Vagina (tissue), 2 donors: Measurements from ENCODE around the gene COL25A1. TPM values are rescaled to one million over a fixed set of nuclear protein-coding genes. Genes with fewer than 3 reads are reported as not detected.

Source experiments
- DNase-seq, 2 donors: peaks; one replicate each; pipeline ENCODE4 v3.0.0-alpha.2; 2017; ENCODE audit errors: extremely low spot score in 2 of 2
- H3K27ac ChIP-seq: fragments of 200-600 bp; sonication (generic); one replicate; pipeline ENCODE4 v1.5.1; 2019
- H3K27me3 ChIP-seq: fragments of 200-600 bp; sonication (generic); one replicate; pipeline ENCODE4 v1.5.1; 2019
- H3K36me3 ChIP-seq, 2 donors: fragments of 200-600 bp; sonication (generic); one replicate each; pipeline ENCODE4 v1.5.1; 2017 to 2019
- H3K4me1 ChIP-seq: fragments of 200-600 bp; sonication (generic); one replicate; pipeline ENCODE4 v1.5.1; 2019
- H3K4me3 ChIP-seq, 2 donors: fragments of 200-600 bp; sonication (generic); 1 replicate in 1 of 2; 2 replicates in 1 of 2; pipeline ENCODE4 v1.5.1; 2016 to 2019
- H3K9me3 ChIP-seq: fragments of 200-600 bp; sonication (generic); one replicate; pipeline ENCODE4 v1.5.1; 2019
- CTCF ChIP-seq, 3 experiments: fragments of 450-650 bp in 2 of 3; fragments of 200-600 bp in 1 of 3; sonication (generic) in 1 of 3; IDR thresholded peaks; one replicate each; pipeline ENCODE4 v1.5.1; 2017 to 2019; ENCODE audit warnings: antibody characterized with exemption in 3 of 3, mild to moderate bottlenecking in 2 of 3, moderate library complexity in 2 of 3
- POLR2A ChIP-seq, 2 donors: fragments of 450-650 bp; IDR thresholded peaks; one replicate each; pipeline ENCODE4 v1.6.1; 2017; ENCODE audit warnings: antibody characterized with exemption in 2 of 2, mild to moderate bottlenecking in 2 of 2, moderate library complexity in 2 of 2
- POLR2AphosphoS5 ChIP-seq, 2 donors: sonication (generic); formaldehyde crosslinking; IDR thresholded peaks; one replicate each; pipeline ENCODE4 v1.9.0; 2017; ENCODE audit warnings: antibody characterized with exemption in 2 of 2, mild to moderate bottlenecking in 2 of 2, low read depth in 1 of 2; ENCODE audit not compliant: insufficient read depth in 1 of 2
- intact Hi-C: fragments of 100-400 bp; cut with DNase I; formaldehyde crosslinking; loops from one replicate; pipeline ENCODE4 v1.15.1; 2023
- total RNA-seq: library from RNA; depleted of rRNA; stranded (reverse); fragments of >200 nt; gene quantifications from one replicate; pipeline ENCODE4 v1.2.3, GENCODE V29; 2016

COL25A1 gene
- total RNA-seq, 1 donor from 2014 or later: 0.49 TPM

GRCh38 chr4:109171070-109171469 lies 131.4 kb downstream of the COL25A1 start:
- TF ChIP-seq CTCF (IDR thresholded peaks at IDR 0.05): no peak
- no peak for TF ChIP-seq POLR2A (IDR thresholded peaks at IDR 0.05)
- TF ChIP-seq POLR2AphosphoS5 (IDR thresholded peaks at IDR 0.05; ENCODE audit: insufficient read depth in 1 of 2, low read depth in 1 of 2): no peak
- intact Hi-C loops: no loop called here
- DNase-seq: no peak
- Histone ChIP-seq H3K4me3 (no peak overlapping the region), H3K9me3 (no peaks in the 10 kb centered on the region), H3K36me3 (no peaks in the 10 kb centered on the region), H3K27ac (no peak overlapping the region), H3K27me3 (no peaks in the 10 kb centered on the region), H3K4me1 (no peaks in the 10 kb centered on the region)

- intact Hi-C loops: no loop called here
- Histone ChIP-seq H3K4me3 (no peak overlapping the region), H3K27ac (no peak overlapping the region), H3K27me3 (no peaks in the 10 kb centered on the region), H3K36me3 (no peaks in the 10 kb centered on the region), H3K4me1 (no peaks in the 10 kb centered on the region), H3K9me3 (no peaks in the 10 kb centered on the region)
- TF ChIP-seq CTCF (IDR thresholded peaks at IDR 0.05) (no peak), POLR2AphosphoS5 (IDR thresholded peaks at IDR 0.05; ENCODE audit: insufficient read depth in 1 of 2, low read depth in 1 of 2) (no peak), POLR2A (IDR thresholded peaks at IDR 0.05) (no peak)
- no peak for DNase-seq
Measured at GRCh38 chr4:109169170-109169569, 133.3 kb downstream of the COL25A1 start.

- H3K27ac ChIP-seq: no peak overlapping the region
- no peaks in the 10 kb centered on the region for H3K27me3 ChIP-seq
- intact Hi-C loops: no loop called here
- no peak for DNase-seq
- no peaks in the 10 kb centered on the region for H3K36me3 ChIP-seq
- H3K4me3 ChIP-seq: no peak overlapping the region
- H3K9me3 ChIP-seq: no peaks in the 10 kb centered on the region
- no peak for TF ChIP-seq POLR2A (IDR thresholded peaks at IDR 0.05)
- no peak for TF ChIP-seq CTCF (IDR thresholded peaks at IDR 0.05)
- no peak for TF ChIP-seq POLR2AphosphoS5 (IDR thresholded peaks at IDR 0.05; ENCODE audit: insufficient read depth in 1 of 2, low read depth in 1 of 2)
- no peaks in the 10 kb centered on the region for H3K4me1 ChIP-seq
Measured at GRCh38 chr4:109166586-109166985, 135.9 kb downstream of the COL25A1 start.

GRCh38 chr4:109166126-109166525 lies 136.3 kb downstream of the COL25A1 start:
- no peaks in the 10 kb centered on the region for H3K27me3 ChIP-seq

GRCh38 chr4:109164011-109164410 lies 138.4 kb downstream of the COL25A1 start:
- no peak overlapping the region for H3K27ac ChIP-seq
- DNase-seq: no peak
- H3K4me3 ChIP-seq: no peak overlapping the region
- H3K36me3 ChIP-seq: no peaks in the 10 kb centered on the region
- H3K4me1 ChIP-seq: no peaks in the 10 kb centered on the region
- H3K27me3 ChIP-seq: no peaks in the 10 kb centered on the region
- intact Hi-C loops: no loop called here
- TF ChIP-seq POLR2A (IDR thresholded peaks at IDR 0.05) (no peak), POLR2AphosphoS5 (IDR thresholded peaks at IDR 0.05; ENCODE audit: insufficient read depth in 1 of 2, low read depth in 1 of 2) (no peak), CTCF (IDR thresholded peaks at IDR 0.05) (no peak)
- no peaks in the 10 kb centered on the region for H3K9me3 ChIP-seq

More at GRCh38 chr4:109166126-109166525, 136.3 kb downstream of the COL25A1 start:
- no peak for TF ChIP-seq POLR2A (IDR thresholded peaks at IDR 0.05)
- no peak for TF ChIP-seq POLR2AphosphoS5 (IDR thresholded peaks at IDR 0.05; ENCODE audit: insufficient read depth in 1 of 2, low read depth in 1 of 2)
- no peak for TF ChIP-seq CTCF (IDR thresholded peaks at IDR 0.05)
- Histone ChIP-seq H3K27ac (no peak overlapping the region), H3K9me3 (no peaks in the 10 kb centered on the region), H3K4me3 (no peak overlapping the region), H3K36me3 (no peaks in the 10 kb centered on the region), H3K4me1 (no peaks in the 10 kb centered on the region)
- intact Hi-C loops: no loop called here
- no peak for DNase-seq
